WTC11 (cell line): Measurements from ENCODE around the gene FMN2.

Source experiments
- ESRRA ChIP-seq: sonication (generic); formaldehyde crosslinking; IDR thresholded peaks from 2 replicates; pipeline ENCODE4 v1.8.1; 2022; ENCODE audit warnings: mild to moderate bottlenecking, missing genetic modification reagents, borderline replicate concordance
- TF ChIP-seq, protein P1 (sequence below): fragments of 200-600 bp; IDR thresholded peaks from 2 replicates; pipeline ENCODE4 v1.8.0; 2022; ENCODE audit warnings: antibody characterized with exemption

DNA sequence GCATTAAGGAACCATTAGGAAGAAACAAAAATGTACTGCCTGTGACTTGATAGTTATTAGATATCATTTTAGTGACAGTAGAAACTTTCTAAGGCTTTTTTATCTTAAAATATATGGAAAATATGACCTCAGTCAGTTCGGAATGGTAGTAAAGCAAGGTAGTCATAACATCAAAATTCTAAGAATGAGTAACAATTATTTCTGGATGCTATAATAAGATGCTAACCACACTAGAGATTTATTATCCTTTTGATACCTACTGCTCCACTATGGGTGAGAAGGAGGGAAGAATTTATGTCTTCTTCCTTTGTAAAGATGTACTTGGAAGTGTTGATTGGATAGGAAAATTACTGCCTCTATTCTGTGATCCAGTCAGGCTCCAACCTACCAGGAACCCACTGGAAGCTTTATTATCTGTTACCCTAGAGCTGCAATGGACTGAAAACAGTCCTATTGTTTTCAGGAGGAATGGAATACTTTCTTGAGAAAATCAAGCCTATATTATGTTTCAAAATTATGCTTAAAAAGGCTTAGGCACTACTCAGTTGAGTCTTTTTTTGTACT lies 8.8 kb downstream of the FMN2 start:
- TF ChIP-seq, protein P1, sequence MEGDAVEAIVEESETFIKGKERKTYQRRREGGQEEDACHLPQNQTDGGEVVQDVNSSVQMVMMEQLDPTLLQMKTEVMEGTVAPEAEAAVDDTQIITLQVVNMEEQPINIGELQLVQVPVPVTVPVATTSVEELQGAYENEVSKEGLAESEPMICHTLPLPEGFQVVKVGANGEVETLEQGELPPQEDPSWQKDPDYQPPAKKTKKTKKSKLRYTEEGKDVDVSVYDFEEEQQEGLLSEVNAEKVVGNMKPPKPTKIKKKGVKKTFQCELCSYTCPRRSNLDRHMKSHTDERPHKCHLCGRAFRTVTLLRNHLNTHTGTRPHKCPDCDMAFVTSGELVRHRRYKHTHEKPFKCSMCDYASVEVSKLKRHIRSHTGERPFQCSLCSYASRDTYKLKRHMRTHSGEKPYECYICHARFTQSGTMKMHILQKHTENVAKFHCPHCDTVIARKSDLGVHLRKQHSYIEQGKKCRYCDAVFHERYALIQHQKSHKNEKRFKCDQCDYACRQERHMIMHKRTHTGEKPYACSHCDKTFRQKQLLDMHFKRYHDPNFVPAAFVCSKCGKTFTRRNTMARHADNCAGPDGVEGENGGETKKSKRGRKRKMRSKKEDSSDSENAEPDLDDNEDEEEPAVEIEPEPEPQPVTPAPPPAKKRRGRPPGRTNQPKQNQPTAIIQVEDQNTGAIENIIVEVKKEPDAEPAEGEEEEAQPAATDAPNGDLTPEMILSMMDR = no peak
- TF ChIP-seq ESRRA (CRISPR knock-in tag) = no peak
